Suprapubic skin (tissue), 4 donors: ENCODE data around the gene BMS1.

Source experiments
- EP300 ChIP-seq: sonication (generic); formaldehyde crosslinking; IDR thresholded peaks from one replicate; pipeline ENCODE4 v1.6.1; 2017; ENCODE audit warnings: antibody characterized with exemption
- POLR2AphosphoS5 ChIP-seq, 3 donors: sonication (generic); formaldehyde crosslinking; IDR thresholded peaks; one replicate each; pipeline ENCODE4 v1.6.1; 2017; ENCODE audit warnings: antibody characterized with exemption in 3 of 3
- TF ChIP-seq, protein P1 (sequence below), 2 donors: fragments of 200-600 bp in 1 of 2; fragments of 450-650 bp in 1 of 2; sonication (generic) in 1 of 2; IDR thresholded peaks; one replicate each; pipeline ENCODE4 v1.5.1; 2016 to 2019; ENCODE audit warnings: antibody characterized with exemption in 2 of 2, mild to moderate bottlenecking in 1 of 2, moderate library complexity in 1 of 2

DNA sequence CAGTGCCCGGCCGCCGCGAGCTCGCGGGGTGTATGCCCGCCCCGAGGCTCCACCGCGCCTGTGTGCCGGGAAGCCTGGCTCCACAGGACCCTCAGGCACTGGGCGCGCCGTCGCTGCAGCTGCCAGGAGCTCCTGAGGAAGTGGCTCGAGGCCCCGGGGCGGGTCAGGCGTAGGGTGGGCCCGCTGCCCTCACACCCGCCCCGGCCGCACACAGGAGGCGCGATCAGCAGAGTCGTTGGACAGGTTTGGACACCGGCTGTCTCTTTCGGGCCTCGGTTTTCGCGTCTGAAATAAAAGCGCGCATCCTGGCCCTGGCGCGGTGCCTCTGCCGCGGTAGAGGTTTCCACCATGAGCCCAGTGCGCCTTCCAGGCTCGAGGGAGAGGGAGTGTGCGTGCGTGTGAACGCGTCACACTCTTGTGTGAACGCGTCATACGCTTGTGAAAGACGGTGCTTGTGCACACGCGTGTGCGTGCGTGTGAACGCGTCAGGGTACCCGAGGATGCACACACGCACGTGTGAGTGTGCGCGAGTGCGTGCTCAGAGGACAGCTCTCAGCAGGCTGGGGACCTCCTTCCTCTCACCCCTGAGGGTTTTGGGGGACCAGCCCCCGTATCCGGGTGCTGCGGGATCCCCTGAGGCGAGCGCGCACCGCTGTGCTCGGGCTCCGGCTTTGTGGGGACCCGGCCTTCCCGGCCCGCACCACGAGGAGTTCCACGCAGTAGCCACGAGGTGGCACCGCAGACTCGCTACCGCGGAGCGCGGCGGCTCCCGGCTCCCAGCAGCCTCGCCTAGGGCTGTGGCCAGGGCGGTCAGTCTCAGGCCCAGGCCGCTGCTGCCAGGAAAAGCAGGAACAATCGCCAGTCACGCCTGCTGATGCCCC, 83.8 kb downstream of the BMS1 start:
- TF ChIP-seq, protein P1, sequence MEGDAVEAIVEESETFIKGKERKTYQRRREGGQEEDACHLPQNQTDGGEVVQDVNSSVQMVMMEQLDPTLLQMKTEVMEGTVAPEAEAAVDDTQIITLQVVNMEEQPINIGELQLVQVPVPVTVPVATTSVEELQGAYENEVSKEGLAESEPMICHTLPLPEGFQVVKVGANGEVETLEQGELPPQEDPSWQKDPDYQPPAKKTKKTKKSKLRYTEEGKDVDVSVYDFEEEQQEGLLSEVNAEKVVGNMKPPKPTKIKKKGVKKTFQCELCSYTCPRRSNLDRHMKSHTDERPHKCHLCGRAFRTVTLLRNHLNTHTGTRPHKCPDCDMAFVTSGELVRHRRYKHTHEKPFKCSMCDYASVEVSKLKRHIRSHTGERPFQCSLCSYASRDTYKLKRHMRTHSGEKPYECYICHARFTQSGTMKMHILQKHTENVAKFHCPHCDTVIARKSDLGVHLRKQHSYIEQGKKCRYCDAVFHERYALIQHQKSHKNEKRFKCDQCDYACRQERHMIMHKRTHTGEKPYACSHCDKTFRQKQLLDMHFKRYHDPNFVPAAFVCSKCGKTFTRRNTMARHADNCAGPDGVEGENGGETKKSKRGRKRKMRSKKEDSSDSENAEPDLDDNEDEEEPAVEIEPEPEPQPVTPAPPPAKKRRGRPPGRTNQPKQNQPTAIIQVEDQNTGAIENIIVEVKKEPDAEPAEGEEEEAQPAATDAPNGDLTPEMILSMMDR (IDR thresholded peaks at IDR 0.05): peak; percentile 36 to 81
- no peak for TF ChIP-seq POLR2AphosphoS5 (IDR thresholded peaks at IDR 0.05)
- no peak for TF ChIP-seq EP300
